SK-N-SH (cell line): ENCODE data around the gene NTM. TPM values are rescaled to one million over a fixed set of nuclear protein-coding genes. Genes with fewer than 3 reads are reported as not detected.

Experiments used
- CTCF ChIA-PET: fragments of 300-600, 350-600 bp; formaldehyde crosslinking; extraction: SDS; loops from one replicate; lab custom pipeline; 2021; lab: Yijun Ruan, JAX
- POLR2A ChIA-PET: fragments of 350-600 bp; sonication (Branson Sonifier 250); formaldehyde crosslinking; extraction: SDS; loops from one replicate; lab custom pipeline; 2020; ENCODE audit warnings: antibody characterized with exemption, inconsistent platforms; lab: Yijun Ruan, JAX
- DNase-seq: peaks from one replicate; pipeline ENCODE4 v3.0.0; 2012
- H2AFZ ChIP-seq: fragments of 200-600 bp; sonication (generic); 2 replicates; pipeline ENCODE4 v1.8.1; 2016; ENCODE audit warnings: antibody characterized with exemption, mild to moderate bottlenecking, low read depth
- H3F3A ChIP-seq: fragments of 200-600 bp; sonication (generic); replicated peaks from 2 replicates; pipeline ENCODE3; 2016; ENCODE audit warnings: antibody characterized with exemption, mild to moderate bottlenecking; ENCODE audit not compliant: insufficient read depth
- H3K27ac ChIP-seq, 2 experiments: fragments of 200-500 bp in 1 of 2; fragments of 200-600 bp in 1 of 2; sonication (Bioruptor generic) in 1 of 2; sonication (generic), shearing (Covaris generic) in 1 of 2; 2 replicates each; pipeline versions ENCODE4 v1.5.1 to v1.6.1; 2014 to 2016; ENCODE audit warnings: low read depth in 2 of 2, inconsistent platforms in 1 of 2, low read length in 1 of 2, mild to moderate bottlenecking in 1 of 2, mixed read lengths in 1 of 2
- H3K27me3 ChIP-seq: fragments of 200-600 bp; sonication (generic), shearing (Covaris generic); 2 replicates; pipeline ENCODE4 v1.6.1; 2016; ENCODE audit warnings: mixed run types; ENCODE audit not compliant: insufficient read depth
- H3K36me3 ChIP-seq, 2 experiments: fragments of 200-500 bp in 1 of 2; fragments of 200-600 bp in 1 of 2; sonication (Bioruptor generic) in 1 of 2; sonication (generic) in 1 of 2; replicated peaks in 1 of 2; 2 replicates each; pipeline versions ENCODE3 to v1.5.1; 2014 to 2016; ENCODE audit warnings: low read length in 1 of 2, mild to moderate bottlenecking in 1 of 2; ENCODE audit not compliant: insufficient read depth in 2 of 2, control insufficient read depth in 1 of 2
- H3K4me1 ChIP-seq, 2 experiments: fragments of 200-500 bp in 1 of 2; fragments of 200-600 bp in 1 of 2; sonication (Bioruptor generic) in 1 of 2; sonication (generic), shearing (Covaris generic) in 1 of 2; 2 replicates each; pipeline versions ENCODE4 v1.5.1 to v1.6.1; 2014 to 2016; ENCODE audit warnings: low read depth in 1 of 2, low read length in 1 of 2, mixed run types in 1 of 2; ENCODE audit not compliant: insufficient read depth in 2 of 2, control insufficient read depth in 1 of 2
- H3K4me2 ChIP-seq: fragments of 200-600 bp; sonication (generic), shearing (Covaris generic); 2 replicates; pipeline ENCODE4 v1.6.1; 2017; ENCODE audit warnings: mixed run types
- H3K4me3 ChIP-seq, 2 experiments: fragments of 200-500 bp in 1 of 2; fragments of 200-600 bp in 1 of 2; sonication (Bioruptor generic) in 1 of 2; sonication (generic), shearing (Covaris generic) in 1 of 2; 2 replicates each; pipeline versions ENCODE4 v1.5.1 to v1.8.1; 2014 to 2016; ENCODE audit warnings: low read depth in 2 of 2, inconsistent platforms in 1 of 2, low read length in 1 of 2, mild to moderate bottlenecking in 1 of 2, mixed read lengths in 1 of 2, moderate library complexity in 1 of 2
- H3K79me2 ChIP-seq: fragments of 200-600 bp; sonication (generic); 2 replicates; pipeline ENCODE4 v1.8.1; 2017; ENCODE audit warnings: mild to moderate bottlenecking; ENCODE audit not compliant: insufficient read depth
- H3K9ac ChIP-seq: fragments of 200-600 bp; sonication (generic); 2 replicates; pipeline ENCODE4 v1.6.1; 2017; ENCODE audit warnings: mixed run types
- H3K9me2 ChIP-seq: fragments of 200-600 bp; sonication (generic); 2 replicates; pipeline ENCODE4 v1.6.1; 2017; ENCODE audit warnings: mixed run types
- H3K9me3 ChIP-seq: fragments of 200-600 bp; sonication (generic); 2 replicates; pipeline ENCODE4 v1.6.1; 2017; ENCODE audit warnings: mixed run types, mild to moderate bottlenecking, moderate library complexity
- H4K20me1 ChIP-seq: fragments of 200-600 bp; sonication (generic); 2 replicates; pipeline ENCODE4 v1.6.1; 2017; ENCODE audit warnings: mild to moderate bottlenecking, mixed run types; ENCODE audit not compliant: insufficient read depth
- ELF1 ChIP-seq: IDR thresholded peaks from 2 replicates; pipeline ENCODE4 v1.4.0; 2012
- EZH2phosphoT487 ChIP-seq: fragments of 200-600 bp; sonication (generic); IDR thresholded peaks from 2 replicates; pipeline ENCODE4 v1.6.1; 2017; ENCODE audit warnings: low read depth, mixed run types, mild to moderate bottlenecking, antibody characterized with exemption, moderate library complexity, borderline replicate concordance
- FOSL2 ChIP-seq: IDR thresholded peaks from 2 replicates; pipeline ENCODE4 v1.4.0; 2012; ENCODE audit warnings: low read depth, mild to moderate bottlenecking, moderate library complexity, borderline replicate concordance
- FOXJ3 ChIP-seq: sonication (generic); formaldehyde crosslinking; IDR thresholded peaks from 2 replicates; pipeline ENCODE4 v1.5.1; 2020; ENCODE audit warnings: mild to moderate bottlenecking, missing genetic modification reagents
- FOXM1 ChIP-seq: IDR thresholded peaks from 2 replicates; pipeline ENCODE4 v1.4.0; 2012; ENCODE audit warnings: low read depth, mild to moderate bottlenecking
- GATA2 ChIP-seq: sonication (generic); formaldehyde crosslinking; IDR thresholded peaks from 2 replicates; pipeline ENCODE4 v1.5.0; 2020; ENCODE audit warnings: mild to moderate bottlenecking, missing genetic modification reagents
- MEF2A ChIP-seq: IDR thresholded peaks from 2 replicates; pipeline ENCODE4 v1.4.0; 2012; ENCODE audit warnings: low read depth, borderline replicate concordance
- MXI1 ChIP-seq: IDR thresholded peaks from 2 replicates; pipeline ENCODE4 v1.6.1; 2012; ENCODE audit warnings: mild to moderate bottlenecking, low read depth, low read length, improper control_type of control experiment
- NRF1 ChIP-seq: IDR thresholded peaks from 2 replicates; pipeline ENCODE4 v1.6.1; 2012; ENCODE audit warnings: low read depth, mild to moderate bottlenecking, low read length
- POLR2AphosphoS5 ChIP-seq: IDR thresholded peaks from 2 replicates; pipeline ENCODE4 v1.6.1; 2012; ENCODE audit warnings: low read depth, low read length
- RAD21 ChIP-seq: IDR thresholded peaks from 2 replicates; pipeline ENCODE4 v1.6.1; 2012; ENCODE audit warnings: mild to moderate bottlenecking, low read length
- RCOR1 ChIP-seq: fragments of 150-350 bp; IDR thresholded peaks from 2 replicates; pipeline ENCODE4 v1.6.1; 2017; ENCODE audit warnings: antibody characterized with exemption, low read length
- RXRA ChIP-seq: IDR thresholded peaks from 2 replicates; pipeline ENCODE4 v1.4.0; 2012; ENCODE audit warnings: low read depth, mild to moderate bottlenecking, borderline replicate concordance
- SIN3A ChIP-seq: IDR thresholded peaks from 2 replicates; pipeline ENCODE4 v1.6.1; 2012; ENCODE audit warnings: low read depth, mild to moderate bottlenecking, low read length, moderate library complexity, borderline replicate concordance
- SMC3 ChIP-seq: IDR thresholded peaks from 2 replicates; pipeline ENCODE4 v1.6.1; 2012; ENCODE audit warnings: low read depth, low read length, improper control_type of control experiment
- TAF1 ChIP-seq: IDR thresholded peaks from 2 replicates; pipeline ENCODE4 v1.6.1; 2012; ENCODE audit warnings: low read depth, mild to moderate bottlenecking, low read length, moderate library complexity, borderline replicate concordance
- TCF12 ChIP-seq: IDR thresholded peaks from 2 replicates; pipeline ENCODE4 v1.4.0; 2012
- TEAD4 ChIP-seq: IDR thresholded peaks from 2 replicates; pipeline ENCODE4 v1.4.0; 2012; ENCODE audit warnings: mild to moderate bottlenecking, borderline replicate concordance; ENCODE audit not compliant: insufficient read depth
- YY1 ChIP-seq: IDR thresholded peaks from 2 replicates; pipeline ENCODE4 v1.4.0; 2012; ENCODE audit warnings: low read depth, mild to moderate bottlenecking
- WGBS: methylation state at CpG from one replicate; pipeline ENCODE4 v1.1.6; 2017; ENCODE audit warnings: low lambda C conversion rate; 5-methylcytosine and 5-hydroxymethylcytosine counted together
- polyA plus RNA-seq, 3 experiments: library from polyadenylated mRNA; depleted of rRNA; stranded (reverse); fragments of >200 nt; gene quantifications; 2 replicates each; pipeline ENCODE4 v1.2.3, GENCODE V29; 2012
- TF ChIP-seq, protein P1 (sequence below): IDR thresholded peaks from 2 replicates; pipeline ENCODE4 v1.4.0; 2012; ENCODE audit warnings: low read depth
- TF ChIP-seq, protein P2 (sequence below): fragments of 150-350 bp; IDR thresholded peaks from 2 replicates; pipeline ENCODE4 v1.6.1; 2016; ENCODE audit warnings: mild to moderate bottlenecking, low read depth, low read length
- TF ChIP-seq, protein P3 (sequence below): fragments of 150-350 bp; IDR thresholded peaks from 2 replicates; pipeline ENCODE4 v1.6.1; 2017; ENCODE audit warnings: antibody characterized with exemption, low read length, low read depth, borderline replicate concordance
- TF ChIP-seq, protein P4 (sequence below): IDR thresholded peaks from 2 replicates; pipeline ENCODE4; 2012

Gene NTM
- polyA plus RNA-seq, 1 of the 3 experiments (the other 2 are of a cell fraction): 20.0 TPM

DNA sequence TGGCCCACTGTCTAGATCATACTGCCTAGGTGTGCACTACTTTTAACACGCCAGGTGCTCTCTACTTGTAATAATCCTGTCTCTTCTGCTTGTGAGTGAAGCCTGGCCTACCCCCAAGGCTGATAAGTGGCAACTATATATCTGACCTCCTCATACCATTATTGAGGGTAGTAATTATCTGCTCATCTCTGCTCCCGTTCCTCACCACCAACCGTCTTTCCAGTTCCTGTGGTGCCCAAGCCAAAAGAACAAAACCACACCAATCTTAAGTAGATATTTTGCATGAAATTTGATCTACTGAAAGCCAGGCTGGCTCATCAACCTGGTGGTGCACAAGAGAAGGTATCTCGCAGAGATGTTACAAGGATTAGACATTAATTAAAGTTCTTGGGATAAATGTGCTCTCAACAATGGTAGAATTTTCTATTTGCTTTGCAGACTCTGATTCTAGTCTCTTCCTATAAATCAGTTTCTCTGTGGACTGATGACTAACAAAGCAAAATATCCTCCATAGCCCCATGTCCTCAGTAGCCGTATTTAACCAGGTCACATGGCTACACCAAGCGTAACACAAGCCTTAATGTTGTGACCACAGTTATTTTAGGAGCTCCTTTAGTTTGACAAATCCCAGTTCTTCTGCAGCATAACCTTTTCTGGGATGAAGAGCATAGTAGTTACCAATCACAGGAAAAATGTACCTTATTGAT lies 267.2 kb downstream of the NTM start:
- no peak overlapping the region for H3K27ac ChIP-seq
- H3K27me3 ChIP-seq: no peaks in the 10 kb centered on the region
- ChIA-PET CTCF (no interaction called here), POLR2A (no interaction called here)
- 49% methylated on average over 6 of the region's 6 CpGs for WGBS
- H3K79me2 ChIP-seq: no peaks in the 10 kb centered on the region
- no peaks in the 10 kb centered on the region for H3K9me2 ChIP-seq
- DNase-seq: no peak
- TF ChIP-seq FOXJ3 (CRISPR knock-in tag) (no peak), SMC3 (no peak), ELF1 (no peak), TCF12 (no peak), RCOR1 (no peak), MEF2A (no peak), FOXM1 (no peak), EZH2phosphoT487 (no peak), YY1 (no peak), POLR2AphosphoS5 (no peak), MXI1 (no peak), FOSL2 (no peak), SIN3A (no peak), RXRA (no peak)
- TF ChIP-seq, protein P1, sequence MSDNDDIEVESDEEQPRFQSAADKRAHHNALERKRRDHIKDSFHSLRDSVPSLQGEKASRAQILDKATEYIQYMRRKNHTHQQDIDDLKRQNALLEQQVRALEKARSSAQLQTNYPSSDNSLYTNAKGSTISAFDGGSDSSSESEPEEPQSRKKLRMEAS: no peak
- TF ChIP-seq, protein P2, sequence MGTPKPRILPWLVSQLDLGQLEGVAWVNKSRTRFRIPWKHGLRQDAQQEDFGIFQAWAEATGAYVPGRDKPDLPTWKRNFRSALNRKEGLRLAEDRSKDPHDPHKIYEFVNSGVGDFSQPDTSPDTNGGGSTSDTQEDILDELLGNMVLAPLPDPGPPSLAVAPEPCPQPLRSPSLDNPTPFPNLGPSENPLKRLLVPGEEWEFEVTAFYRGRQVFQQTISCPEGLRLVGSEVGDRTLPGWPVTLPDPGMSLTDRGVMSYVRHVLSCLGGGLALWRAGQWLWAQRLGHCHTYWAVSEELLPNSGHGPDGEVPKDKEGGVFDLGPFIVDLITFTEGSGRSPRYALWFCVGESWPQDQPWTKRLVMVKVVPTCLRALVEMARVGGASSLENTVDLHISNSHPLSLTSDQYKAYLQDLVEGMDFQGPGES: no peak
- TF ChIP-seq, protein P3, sequence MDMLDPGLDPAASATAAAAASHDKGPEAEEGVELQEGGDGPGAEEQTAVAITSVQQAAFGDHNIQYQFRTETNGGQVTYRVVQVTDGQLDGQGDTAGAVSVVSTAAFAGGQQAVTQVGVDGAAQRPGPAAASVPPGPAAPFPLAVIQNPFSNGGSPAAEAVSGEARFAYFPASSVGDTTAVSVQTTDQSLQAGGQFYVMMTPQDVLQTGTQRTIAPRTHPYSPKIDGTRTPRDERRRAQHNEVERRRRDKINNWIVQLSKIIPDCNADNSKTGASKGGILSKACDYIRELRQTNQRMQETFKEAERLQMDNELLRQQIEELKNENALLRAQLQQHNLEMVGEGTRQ: no peak
- no peak overlapping the region for H3K4me2 ChIP-seq
- no peaks in the 10 kb centered on the region for H3K4me1 ChIP-seq
- H3K9ac ChIP-seq: no peak overlapping the region
- H3K9me3 ChIP-seq: no peaks in the 10 kb centered on the region
- no peaks in the 10 kb centered on the region for H3K36me3 ChIP-seq
- H3F3A ChIP-seq: no peaks in the 10 kb centered on the region
- no peak overlapping the region for H2AFZ ChIP-seq
- H3K4me3 ChIP-seq: no peak overlapping the region
- no peaks in the 10 kb centered on the region for H4K20me1 ChIP-seq

DNA sequence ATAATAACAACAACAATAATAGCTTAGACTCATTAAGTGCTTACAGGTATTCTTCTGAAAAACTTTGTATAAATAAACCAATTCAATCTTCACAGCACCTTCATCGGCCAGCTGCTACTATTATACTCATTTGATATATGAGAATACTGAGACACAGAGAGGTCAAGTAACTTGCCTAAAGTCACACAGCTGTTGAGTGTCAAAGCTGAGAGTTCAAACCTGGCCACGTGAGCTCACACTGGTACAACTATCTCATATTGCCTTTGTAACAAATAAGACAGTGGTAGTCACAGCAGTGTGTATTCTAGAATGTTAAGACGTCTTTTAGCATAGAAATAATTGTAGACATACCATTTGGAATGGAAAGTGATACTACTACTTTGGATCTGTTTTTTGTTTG lies 268.5 kb downstream of the NTM start:
- Histone ChIP-seq H3K4me1 (peaks cover 0 to 5% of the 10 kb centered on the region in 2 experiments; a peak in 1 of 4 replicates), H3K4me3 (no peak overlapping the region), H3K27ac (no peak overlapping the region), H2AFZ (no peak overlapping the region), H3K36me3 (no peaks in the 10 kb centered on the region), H3K4me2 (no peak overlapping the region), H3K9me3 (no peaks in the 10 kb centered on the region), H3F3A (no peaks in the 10 kb centered on the region), H3K9ac (no peak overlapping the region), H3K27me3 (no peaks in the 10 kb centered on the region), H3K79me2 (no peaks in the 10 kb centered on the region), H4K20me1 (no peaks in the 10 kb centered on the region), H3K9me2 (no peaks in the 10 kb centered on the region)
- ChIA-PET CTCF (no interaction called here), POLR2A (no interaction called here)
- DNase-seq: no peak
- WGBS: 25% methylated on average over 3 of the region's 3 CpGs
- TF ChIP-seq POLR2AphosphoS5: no peak
- TF ChIP-seq TAF1: no peak
- TF ChIP-seq RAD21: no peak
- TF ChIP-seq GATA2: no peak
- TF ChIP-seq MEF2A: no peak
- no peak for TF ChIP-seq YY1
- no peak for TF ChIP-seq ELF1
- TF ChIP-seq, protein P2: no peak
- TF ChIP-seq NRF1: no peak
- TF ChIP-seq RXRA: no peak
- TF ChIP-seq FOXM1: no peak
- TF ChIP-seq, protein P4, sequence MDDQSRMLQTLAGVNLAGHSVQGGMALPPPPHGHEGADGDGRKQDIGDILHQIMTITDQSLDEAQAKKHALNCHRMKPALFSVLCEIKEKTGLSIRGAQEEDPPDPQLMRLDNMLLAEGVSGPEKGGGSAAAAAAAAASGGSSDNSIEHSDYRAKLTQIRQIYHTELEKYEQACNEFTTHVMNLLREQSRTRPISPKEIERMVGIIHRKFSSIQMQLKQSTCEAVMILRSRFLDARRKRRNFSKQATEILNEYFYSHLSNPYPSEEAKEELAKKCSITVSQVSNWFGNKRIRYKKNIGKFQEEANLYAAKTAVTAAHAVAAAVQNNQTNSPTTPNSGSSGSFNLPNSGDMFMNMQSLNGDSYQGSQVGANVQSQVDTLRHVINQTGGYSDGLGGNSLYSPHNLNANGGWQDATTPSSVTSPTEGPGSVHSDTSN: no peak
- TF ChIP-seq TEAD4: no peak
